Memory B cell (primary cell): ENCODE data around the gene SBF1.

Source experiments
- ATAC-seq: fragments of 150-1000 bp; cut with Tn5 transposase; 2 replicates; pipeline ENCODE4 v1.10.0; 2021; ENCODE audit warnings: low read depth, mild to moderate bottlenecking, moderate library complexity
- DNase-seq, 2 donors: peaks; one replicate each; pipeline ENCODE4 v3.0.0; 2022; ENCODE audit warnings: low spot score in 2 of 2
- H3K27ac Mint-ChIP-seq: one replicate; pipeline ENCODE4 v1.8.0; 2022; ENCODE audit warnings: mild to moderate bottlenecking, moderate library complexity, mixed read lengths
- H3K27me3 Mint-ChIP-seq: one replicate; pipeline ENCODE4 v1.8.0; 2022; ENCODE audit warnings: mixed read lengths
- H3K36me3 Mint-ChIP-seq: one replicate; pipeline ENCODE4 v1.8.0; 2022; ENCODE audit warnings: mild to moderate bottlenecking, mixed read lengths
- H3K4me1 Mint-ChIP-seq: one replicate; pipeline ENCODE4 v1.8.0; 2022; ENCODE audit warnings: mixed read lengths
- H3K4me3 Mint-ChIP-seq: one replicate; pipeline ENCODE4 v1.8.0; 2022; ENCODE audit warnings: mild to moderate bottlenecking, moderate library complexity, mixed read lengths
- H3K9me3 Mint-ChIP-seq: one replicate; pipeline ENCODE4 v1.8.0; 2022; ENCODE audit warnings: mixed read lengths

SBF1 gene

DNA sequence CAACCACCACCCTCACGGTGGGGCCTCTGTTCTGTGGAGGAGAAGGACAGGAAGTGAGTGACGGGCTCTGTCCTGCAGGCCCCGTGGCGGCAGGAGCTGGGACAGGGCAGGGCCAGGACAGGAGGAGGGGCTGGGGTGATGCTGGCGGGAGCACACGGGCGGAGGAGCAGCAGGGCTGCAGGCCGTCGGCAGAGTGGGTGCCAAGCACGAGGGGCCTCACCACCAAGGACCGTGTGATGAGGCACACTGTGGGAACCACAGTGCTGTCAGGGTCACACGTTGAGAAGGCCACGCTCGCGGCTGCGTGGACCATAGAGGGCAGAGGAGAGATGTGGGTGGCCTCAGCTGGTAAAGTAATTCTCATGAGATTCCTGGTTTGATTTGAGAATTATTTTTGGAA, 42.1 kb upstream of the SBF1 start:
- H3K27me3 Mint-ChIP-seq, result no peaks in the 10 kb centered on the region
- H3K4me1 Mint-ChIP-seq, result peaks cover 8% of the 10 kb centered on the region
- H3K4me3 Mint-ChIP-seq, result no peak overlapping the region
- no peaks in the 10 kb centered on the region for H3K9me3 Mint-ChIP-seq
- DNase-seq (no peak), ATAC-seq (no peak)
- H3K36me3 Mint-ChIP-seq, result peaks cover 15% of the 10 kb centered on the region
- no peak overlapping the region for H3K27ac Mint-ChIP-seq

DNA sequence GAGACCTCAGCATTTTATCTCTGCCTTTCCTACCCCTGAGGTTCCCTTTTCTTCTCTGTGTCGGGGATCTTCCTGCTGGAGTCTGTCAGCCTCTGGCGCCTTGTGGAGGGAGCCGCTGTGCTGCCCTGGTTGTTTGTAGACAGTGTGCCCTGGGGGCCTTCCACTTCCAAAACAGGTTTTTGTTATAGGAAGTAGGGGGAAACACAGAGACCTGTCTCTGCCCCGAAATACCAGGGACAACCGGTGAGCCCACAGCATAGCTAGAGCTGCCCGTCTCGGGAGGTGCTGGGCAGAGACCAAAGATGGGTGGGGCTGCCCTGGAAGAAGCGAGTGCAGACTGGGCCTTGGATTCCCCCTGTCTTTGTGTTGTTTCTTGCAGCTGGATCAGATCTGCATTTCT, 41.2 kb upstream of the SBF1 start:
- no peaks in the 10 kb centered on the region for H3K27me3 Mint-ChIP-seq
- no peak overlapping the region for H3K4me3 Mint-ChIP-seq
- peaks cover 8% of the 10 kb centered on the region for H3K4me1 Mint-ChIP-seq
- ATAC-seq (no peak), DNase-seq (no peak)
- H3K9me3 Mint-ChIP-seq, result no peaks in the 10 kb centered on the region
- H3K27ac Mint-ChIP-seq, result no peak overlapping the region
- peaks cover 12% of the 10 kb centered on the region for H3K36me3 Mint-ChIP-seq

DNA sequence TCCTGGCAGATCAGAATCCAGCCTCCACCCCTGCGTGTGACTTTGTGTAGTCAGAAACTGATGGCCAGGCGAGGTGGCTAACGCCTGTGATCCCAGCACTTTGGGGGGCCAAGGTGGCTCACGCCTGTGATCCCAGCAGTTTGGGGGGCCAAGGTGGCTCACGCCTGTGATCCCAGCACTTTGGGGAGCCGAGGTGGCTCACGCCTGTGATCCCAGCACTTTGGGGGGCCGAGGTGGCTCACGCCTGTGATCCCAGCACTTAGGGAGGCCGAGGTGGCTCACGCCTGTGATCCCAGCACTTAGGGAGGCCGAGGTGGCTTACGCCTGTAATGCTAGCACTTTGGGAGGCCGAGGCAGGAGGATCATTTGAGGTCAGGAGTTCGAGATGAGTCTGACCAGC, 38.3 kb upstream of the SBF1 start:
- H3K4me3 Mint-ChIP-seq, result no peak overlapping the region
- H3K27ac Mint-ChIP-seq, result no peak overlapping the region
- DNase-seq (no peak), ATAC-seq (no peak)
- peaks cover 11% of the 10 kb centered on the region for H3K36me3 Mint-ChIP-seq
- peaks cover 20% of the 10 kb centered on the region for H3K4me1 Mint-ChIP-seq
- no peaks in the 10 kb centered on the region for H3K9me3 Mint-ChIP-seq
- no peaks in the 10 kb centered on the region for H3K27me3 Mint-ChIP-seq

DNA sequence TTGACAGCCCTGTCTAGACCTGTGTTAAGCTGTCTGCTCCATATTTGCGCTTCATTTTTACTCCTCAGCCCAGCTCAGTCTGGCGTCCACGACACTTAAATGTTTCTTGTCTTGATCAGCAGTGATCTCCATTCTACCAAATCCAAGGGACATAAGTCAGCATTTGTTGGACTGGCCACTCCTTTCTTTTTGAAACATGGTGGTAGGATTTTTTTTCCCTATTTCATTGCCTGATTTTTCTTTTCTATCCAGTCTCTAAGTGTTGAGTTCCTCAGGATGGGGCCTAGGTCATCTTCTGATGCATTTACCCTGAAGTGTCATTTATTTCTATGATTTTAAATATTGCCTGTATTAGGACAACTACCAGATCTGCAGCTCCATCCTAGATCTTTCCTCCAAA, 34.1 kb upstream of the SBF1 start:
- Mint-ChIP-seq H3K4me1 (peaks cover 18% of the 10 kb centered on the region), H3K27me3 (no peaks in the 10 kb centered on the region), H3K4me3 (peak overlapping the region; percentile 97), H3K27ac (peak overlapping the region; percentile 97), H3K36me3 (peaks cover 2% of the 10 kb centered on the region), H3K9me3 (no peaks in the 10 kb centered on the region)
- no peak for DNase-seq
- no peak for ATAC-seq

DNA sequence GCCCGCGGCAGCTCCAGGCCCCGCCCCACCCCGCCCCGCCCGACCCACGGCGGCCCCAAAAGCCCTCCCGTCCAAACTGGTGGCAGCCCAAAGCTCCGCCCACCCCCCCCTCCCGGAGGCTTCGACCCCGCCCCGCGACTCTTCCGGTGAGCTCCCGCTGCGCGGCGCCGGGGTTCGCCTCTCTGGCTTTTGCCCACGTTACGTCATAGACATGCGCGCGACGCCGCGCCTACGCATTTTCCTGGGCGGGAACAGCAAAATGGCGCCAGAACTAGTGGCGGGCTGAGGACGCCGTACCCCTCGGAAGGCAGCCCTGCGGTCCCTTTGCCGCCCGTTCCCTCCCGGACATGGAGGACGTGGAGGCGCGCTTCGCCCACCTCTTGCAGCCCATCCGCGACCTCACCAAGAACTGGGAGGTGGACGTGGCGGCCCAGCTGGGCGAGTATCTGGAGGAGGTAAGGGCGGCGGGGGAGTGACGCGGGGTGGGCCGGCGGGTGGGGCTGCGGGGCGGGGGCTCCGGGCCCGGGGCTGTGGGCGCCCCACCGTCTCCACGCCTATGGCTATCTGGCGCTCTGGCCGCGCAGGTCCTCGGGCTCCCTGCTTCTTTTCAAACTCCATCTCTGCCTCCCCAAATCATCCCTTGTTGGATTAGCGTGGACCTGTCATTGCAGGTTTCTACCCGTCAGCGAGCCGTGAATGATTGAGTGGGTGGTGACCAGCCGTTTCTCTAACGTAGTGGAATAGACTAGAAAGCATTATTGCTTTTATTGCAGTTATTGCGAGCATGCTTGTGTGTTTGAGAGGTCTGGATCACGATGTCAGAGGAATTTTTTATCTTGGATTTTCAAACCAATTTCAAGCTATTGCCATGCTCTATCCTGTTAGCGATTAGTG, 33.4 kb upstream of the SBF1 start, which contains the start of gene NCAPH2:
Gene NCAPH2, plus strand, starts transcription at position 234 of the 894 bp plus-strand sequence. Its CDS starts 114 bp downstream, at position 348.
- DNase-seq, result peak; percentile 94 to 95
- Mint-ChIP-seq H3K36me3 (peaks cover 2% of the 10 kb centered on the region), H3K27me3 (no peaks in the 10 kb centered on the region), H3K9me3 (no peaks in the 10 kb centered on the region), H3K4me3 (peak within 1 kb of the TSS; percentile 98), H3K27ac (peak within 1 kb of the TSS; percentile 97), H3K4me1 (peaks cover 18% of the 10 kb centered on the region)
- ATAC-seq, result peak; percentile 76

DNA sequence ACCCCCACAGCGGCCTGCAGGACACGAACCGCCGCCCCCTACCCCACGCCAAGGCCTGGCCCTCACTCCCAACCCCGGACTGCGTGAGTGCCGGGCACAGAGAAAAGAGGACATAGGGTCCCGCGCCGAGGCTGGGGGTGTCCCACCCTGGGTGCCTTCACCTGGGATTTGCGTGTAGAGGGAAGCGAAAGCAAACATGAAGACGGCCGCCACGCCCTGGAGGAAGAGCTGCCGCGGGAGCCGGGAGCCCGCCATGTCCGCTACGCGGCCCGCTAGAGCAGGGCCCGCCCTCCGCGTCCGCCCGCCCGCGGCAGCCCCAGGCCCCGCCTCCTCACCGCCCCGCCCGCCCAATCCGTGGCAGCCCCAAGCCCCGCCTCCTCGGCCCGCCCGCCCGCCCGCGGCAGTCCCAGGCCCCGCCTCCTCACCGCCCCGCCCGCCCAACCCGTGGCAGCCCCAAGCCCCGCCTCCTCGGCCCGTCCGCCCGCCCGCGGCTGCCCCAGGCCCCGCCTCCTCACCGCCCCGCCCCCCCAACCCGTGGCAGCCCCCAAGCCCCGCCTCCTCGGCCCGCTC, 32.7 kb upstream of the SBF1 start, which contains the start of gene LMF2:
Gene LMF2, minus strand, starts transcription at position 282 of the 570 bp plus-strand sequence. Its CDS starts 27 bp downstream, at position 255.
- peaks cover 2% of the 10 kb centered on the region for H3K36me3 Mint-ChIP-seq
- DNase-seq (peak; percentile 88 to 90), ATAC-seq (peak; percentile 71)
- peak within 1 kb of the TSS; percentile 98 for H3K4me3 Mint-ChIP-seq
- peak within 1 kb of the TSS; percentile 97 for H3K27ac Mint-ChIP-seq
- no peaks in the 10 kb centered on the region for H3K9me3 Mint-ChIP-seq
- no peaks in the 10 kb centered on the region for H3K27me3 Mint-ChIP-seq
- peaks cover 18% of the 10 kb centered on the region for H3K4me1 Mint-ChIP-seq

DNA sequence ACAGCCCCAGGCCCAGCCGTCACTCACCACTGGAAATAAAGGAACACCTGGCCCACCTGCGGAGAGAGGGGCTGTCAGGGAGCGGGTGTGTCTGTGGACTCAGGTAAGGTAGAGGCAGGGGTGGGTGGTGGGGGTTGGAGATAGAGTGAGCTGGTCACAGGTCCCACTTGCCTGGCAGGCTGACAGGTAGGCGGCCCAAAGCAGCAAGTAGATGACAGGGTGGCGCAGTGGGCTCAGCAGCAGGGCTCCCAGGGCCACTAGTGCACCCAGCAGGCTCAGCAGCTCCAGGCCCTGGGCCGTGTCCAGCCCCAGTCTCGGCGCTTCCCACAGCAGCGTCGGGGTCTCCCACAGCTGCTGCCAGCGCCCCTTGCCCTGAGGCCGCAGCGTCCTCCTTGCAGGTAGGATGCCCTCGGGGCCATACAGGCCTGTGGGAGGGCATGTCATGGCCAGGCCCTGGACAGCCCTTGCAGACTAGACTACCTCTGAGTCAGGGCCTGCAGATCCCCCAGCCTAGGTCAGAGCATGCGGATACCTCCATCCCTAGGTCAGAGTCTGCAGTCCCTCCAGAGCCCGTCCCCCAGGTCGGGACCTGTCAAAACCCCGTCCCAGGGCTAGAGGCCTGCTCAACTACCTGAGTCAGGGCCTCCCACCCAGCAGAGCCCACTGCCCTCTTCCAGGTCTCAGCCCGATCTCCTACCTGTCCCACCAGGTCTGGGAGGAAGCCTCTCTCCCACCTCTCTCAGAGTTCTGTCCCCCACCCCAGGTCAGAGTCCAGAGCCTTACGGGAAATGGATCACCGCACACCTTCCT, 32.0 kb upstream of the SBF1 start:
- H3K27me3 Mint-ChIP-seq, result no peaks in the 10 kb centered on the region
- DNase-seq, result no peak
- H3K36me3 Mint-ChIP-seq, result no peaks in the 10 kb centered on the region
- peaks cover 18% of the 10 kb centered on the region for H3K4me1 Mint-ChIP-seq
- H3K4me3 Mint-ChIP-seq, result peak overlapping the region; percentile 98
- peak overlapping the region; percentile 87 for H3K27ac Mint-ChIP-seq
- H3K9me3 Mint-ChIP-seq, result no peaks in the 10 kb centered on the region
- no peak for ATAC-seq

DNA sequence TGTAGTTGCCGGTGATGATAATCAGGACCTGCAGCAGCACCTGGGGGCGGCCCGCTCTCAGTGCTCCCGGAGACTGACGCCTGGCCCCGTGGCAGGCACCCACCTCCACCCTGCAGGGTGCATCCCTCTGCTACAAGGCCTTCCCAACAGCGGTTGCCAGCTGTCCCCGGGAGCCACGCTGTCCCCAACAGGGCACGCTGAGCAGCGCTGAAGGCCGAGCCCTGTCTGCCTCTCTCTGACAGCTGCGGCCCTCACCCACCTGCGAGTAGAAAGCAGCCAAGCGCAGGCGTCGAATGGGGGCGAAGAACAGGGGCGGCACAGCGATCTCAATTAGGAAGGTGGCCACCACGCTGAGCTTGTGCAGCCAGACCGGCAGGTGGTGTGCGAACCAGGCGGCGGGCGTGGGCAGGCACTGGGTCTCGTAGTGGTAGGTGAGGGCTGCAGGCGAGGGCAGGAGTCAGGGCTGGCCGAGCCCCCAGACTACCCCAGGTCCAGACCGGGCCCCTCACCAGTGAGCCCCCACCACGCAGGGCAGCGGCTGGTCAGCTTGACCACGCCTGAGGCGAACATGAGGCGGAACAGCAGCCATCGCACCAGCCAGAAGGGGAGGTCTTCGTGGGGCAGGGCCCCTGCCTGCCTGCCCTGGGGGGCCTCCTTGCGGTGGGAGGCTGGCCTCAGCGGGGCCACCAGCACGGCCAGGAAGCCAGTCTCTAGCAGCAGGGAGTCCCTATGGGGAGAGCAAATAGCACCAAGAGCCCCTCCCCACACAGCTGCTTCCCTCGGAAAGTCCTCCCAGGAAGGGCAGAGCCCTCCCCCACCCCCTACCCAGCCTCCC, 31.2 kb upstream of the SBF1 start:
- no peak for ATAC-seq

DNA sequence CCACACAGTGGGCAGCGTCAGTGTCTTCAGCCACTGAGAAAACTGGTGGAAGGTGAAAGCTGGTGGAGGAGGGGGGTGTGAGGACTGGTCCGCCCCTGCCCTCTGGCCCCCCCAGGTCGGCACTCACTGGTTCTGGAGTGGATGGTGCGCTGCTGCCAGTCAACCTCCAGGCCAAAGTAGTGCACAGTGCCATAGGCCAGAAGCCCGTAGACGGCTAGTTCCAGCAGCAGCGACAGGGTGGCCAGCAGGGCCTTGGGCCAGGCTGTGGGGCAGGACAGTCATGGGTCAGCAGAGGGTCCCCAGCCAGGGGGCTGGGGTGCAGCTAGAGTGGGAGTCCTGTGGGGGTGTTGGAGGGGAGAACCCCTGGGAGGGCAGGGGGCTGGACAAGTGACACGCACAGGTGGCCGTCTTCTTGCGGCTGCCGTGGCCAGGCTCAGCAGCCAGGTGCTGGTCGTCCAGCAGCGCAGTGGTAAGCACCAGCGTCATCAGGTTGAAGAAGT, 30.5 kb upstream of the SBF1 start:
- H3K27ac Mint-ChIP-seq, result no peak overlapping the region
- no peak for ATAC-seq
- no peaks in the 10 kb centered on the region for H3K9me3 Mint-ChIP-seq
- H3K36me3 Mint-ChIP-seq, result no peaks in the 10 kb centered on the region
- DNase-seq, result no peak
- no peaks in the 10 kb centered on the region for H3K27me3 Mint-ChIP-seq
- H3K4me3 Mint-ChIP-seq, result no peak overlapping the region
- H3K4me1 Mint-ChIP-seq, result peaks cover 18% of the 10 kb centered on the region

More for the DNA sequence above, 31.2 kb upstream of the SBF1 start:
- Mint-ChIP-seq H3K4me1 (peaks cover 18% of the 10 kb centered on the region), H3K36me3 (no peaks in the 10 kb centered on the region), H3K4me3 (peak overlapping the region; percentile 98), H3K27ac (no peak overlapping the region), H3K9me3 (no peaks in the 10 kb centered on the region), H3K27me3 (no peaks in the 10 kb centered on the region)
- no peak for DNase-seq

DNA sequence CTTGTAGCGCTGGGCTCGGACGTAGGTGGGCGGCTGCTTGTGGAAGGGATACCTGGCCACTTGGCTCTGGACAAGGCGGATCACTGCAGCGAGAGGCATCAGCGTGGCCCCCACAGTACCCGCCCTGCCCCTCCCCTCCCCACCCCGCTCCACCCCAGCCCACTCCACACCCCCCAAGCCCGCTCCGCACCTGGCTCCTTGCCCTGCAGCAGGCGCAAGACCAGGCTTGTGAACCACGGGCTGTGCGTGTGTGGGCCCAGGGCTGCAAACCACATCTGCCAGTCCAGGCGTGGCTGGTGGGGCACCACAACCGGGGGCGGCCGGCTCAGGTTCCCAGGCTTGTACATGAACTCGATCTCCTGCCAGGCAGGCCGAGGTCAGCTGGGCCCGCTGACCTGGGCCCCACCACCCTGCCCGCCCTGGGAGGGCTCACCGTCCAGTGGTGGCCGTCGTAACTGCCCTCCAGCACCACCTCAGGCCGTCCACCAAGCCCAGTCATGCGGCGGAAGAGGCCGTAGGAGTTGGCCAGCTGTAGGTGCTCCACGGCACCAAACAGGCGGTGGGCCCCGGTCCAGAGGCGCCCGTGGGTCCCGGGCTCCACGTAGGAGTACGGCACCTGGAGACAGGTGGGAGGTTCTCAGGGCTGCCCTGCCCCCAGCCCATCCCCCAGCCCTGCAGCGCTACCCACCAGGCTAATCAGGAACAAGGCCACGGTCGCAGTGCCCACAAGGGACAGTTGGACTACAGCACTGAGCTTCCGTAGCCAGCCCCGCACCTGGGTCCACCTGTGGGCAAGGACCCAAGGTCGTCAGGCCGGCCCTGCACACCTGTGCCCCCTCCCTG, 29.8 kb upstream of the SBF1 start:
- H3K36me3 Mint-ChIP-seq, result no peaks in the 10 kb centered on the region
- H3K9me3 Mint-ChIP-seq, result no peaks in the 10 kb centered on the region
- no peak for DNase-seq
- H3K27me3 Mint-ChIP-seq, result no peaks in the 10 kb centered on the region
- no peak overlapping the region for H3K4me3 Mint-ChIP-seq
- H3K4me1 Mint-ChIP-seq, result peaks cover 18% of the 10 kb centered on the region
- H3K27ac Mint-ChIP-seq, result no peak overlapping the region
- ATAC-seq, result no peak

DNA sequence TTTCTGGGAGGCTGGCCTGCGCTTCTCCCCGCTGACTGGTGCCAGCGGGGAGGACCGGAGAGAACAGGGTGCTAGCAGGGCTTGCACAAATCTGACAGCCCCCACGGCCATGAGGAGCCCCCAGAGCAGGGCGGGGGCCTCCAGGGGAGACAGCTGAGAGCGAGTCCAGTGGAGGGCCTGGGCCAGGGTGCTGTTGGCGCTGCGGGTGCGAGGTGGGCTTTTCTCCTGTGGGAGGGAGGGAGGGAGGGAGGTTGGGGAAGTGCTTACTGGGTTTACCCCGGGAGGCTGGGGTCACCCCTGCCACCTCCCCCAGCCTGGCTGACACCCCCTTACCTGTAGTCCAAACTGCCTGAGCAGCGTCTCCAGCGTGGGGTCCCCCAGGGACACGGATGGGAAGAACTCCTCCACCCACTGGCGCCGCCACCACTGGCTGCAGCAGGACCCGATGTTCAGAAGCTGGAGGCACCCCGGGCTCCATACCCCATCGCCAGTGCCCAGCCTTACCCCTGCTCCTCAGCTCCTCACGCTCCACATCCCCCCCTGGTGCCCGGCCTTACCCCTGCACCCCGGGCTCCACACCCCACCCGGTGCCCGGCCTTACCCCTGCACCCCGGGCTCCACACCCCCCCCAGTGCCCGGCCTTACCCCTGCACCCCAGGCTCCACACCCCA, 28.8 kb upstream of the SBF1 start:
- Mint-ChIP-seq H3K4me1 (peaks cover 10% of the 10 kb centered on the region), H3K9me3 (no peaks in the 10 kb centered on the region), H3K36me3 (no peaks in the 10 kb centered on the region), H3K27ac (no peak overlapping the region), H3K4me3 (no peak overlapping the region), H3K27me3 (no peaks in the 10 kb centered on the region)
- DNase-seq (no peak), ATAC-seq (no peak)
